Neural progenitor cell (in vitro differentiated cells): ENCODE data around the gene MAP3K19.

Experiments used
- EZH2 ChIP-seq: fragments of 200-600 bp; sonication (generic); IDR thresholded peaks from 2 replicates; pipeline ENCODE4 v1.6.1; 2017; ENCODE audit warnings: antibody characterized with exemption, mild to moderate bottlenecking, moderate library complexity
- EZH2phosphoT487 ChIP-seq: fragments of 200-600 bp; sonication (generic); IDR thresholded peaks from 2 replicates; pipeline ENCODE4 v1.6.1; 2017; ENCODE audit warnings: antibody characterized with exemption
- TF ChIP-seq, protein P1 (sequence below): fragments of 200-600 bp; sonication (generic); IDR thresholded peaks from 2 replicates; pipeline ENCODE4 v1.5.1; 2017; ENCODE audit warnings: antibody characterized with exemption, mild to moderate bottlenecking

GRCh38 chr2:134982603-134983002 is 64.6 kb downstream of the MAP3K19 start:
- TF ChIP-seq, protein P1, sequence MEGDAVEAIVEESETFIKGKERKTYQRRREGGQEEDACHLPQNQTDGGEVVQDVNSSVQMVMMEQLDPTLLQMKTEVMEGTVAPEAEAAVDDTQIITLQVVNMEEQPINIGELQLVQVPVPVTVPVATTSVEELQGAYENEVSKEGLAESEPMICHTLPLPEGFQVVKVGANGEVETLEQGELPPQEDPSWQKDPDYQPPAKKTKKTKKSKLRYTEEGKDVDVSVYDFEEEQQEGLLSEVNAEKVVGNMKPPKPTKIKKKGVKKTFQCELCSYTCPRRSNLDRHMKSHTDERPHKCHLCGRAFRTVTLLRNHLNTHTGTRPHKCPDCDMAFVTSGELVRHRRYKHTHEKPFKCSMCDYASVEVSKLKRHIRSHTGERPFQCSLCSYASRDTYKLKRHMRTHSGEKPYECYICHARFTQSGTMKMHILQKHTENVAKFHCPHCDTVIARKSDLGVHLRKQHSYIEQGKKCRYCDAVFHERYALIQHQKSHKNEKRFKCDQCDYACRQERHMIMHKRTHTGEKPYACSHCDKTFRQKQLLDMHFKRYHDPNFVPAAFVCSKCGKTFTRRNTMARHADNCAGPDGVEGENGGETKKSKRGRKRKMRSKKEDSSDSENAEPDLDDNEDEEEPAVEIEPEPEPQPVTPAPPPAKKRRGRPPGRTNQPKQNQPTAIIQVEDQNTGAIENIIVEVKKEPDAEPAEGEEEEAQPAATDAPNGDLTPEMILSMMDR: no peak
- TF ChIP-seq EZH2phosphoT487 (no peak), EZH2 (no peak)
